GM19455 (cell line): ENCODE measurements around the gene SLC2A13.

Experiments used
- ATAC-seq: cut with Tn5 transposase; IDR thresholded peaks from one replicate; pipeline ENCODE4 v1.9.1; 2021; ENCODE audit not compliant: unreplicated experiment

Gene SLC2A13

DNA sequence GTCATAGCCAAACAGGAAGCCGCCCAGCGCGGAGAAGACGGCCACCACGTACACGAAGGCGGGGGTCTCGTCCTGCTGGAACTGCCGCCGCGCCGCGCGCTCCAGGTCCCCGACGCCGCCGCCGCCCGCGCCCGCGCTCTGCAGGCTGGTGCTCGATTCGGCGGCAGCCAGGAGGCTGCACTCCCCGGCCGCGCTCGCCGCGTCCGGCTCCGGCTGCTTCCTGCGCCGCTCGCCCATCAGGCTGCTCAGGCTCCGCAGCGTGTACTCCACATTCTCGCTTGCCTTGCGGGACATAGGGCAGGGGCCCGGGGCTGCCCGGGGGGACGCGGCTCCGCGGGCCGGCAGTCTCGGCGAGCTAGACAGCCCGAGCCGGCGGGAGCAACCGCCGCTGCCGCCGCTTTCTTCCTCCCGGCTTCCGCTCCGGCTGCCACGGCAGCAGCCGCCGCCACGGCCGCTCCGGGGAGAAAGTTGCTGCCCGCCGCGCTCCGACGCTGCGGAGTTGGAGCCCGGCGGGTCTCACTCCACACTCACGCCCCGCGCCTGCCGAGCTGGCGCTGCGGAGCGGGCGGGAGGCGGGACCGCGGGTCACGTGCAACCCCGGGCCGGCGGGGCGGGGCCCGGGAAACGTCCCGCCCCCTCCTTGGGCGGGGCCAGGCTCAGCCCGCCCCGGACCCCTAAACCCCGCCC lies at the start of gene SLC2A13:
TSS of gene SLC2A13 (minus strand) at position 567 of the 687 bp plus-strand sequence. CDS start at position 294, 273 bp downstream.
- peak; percentile 82 for ATAC-seq

DNA sequence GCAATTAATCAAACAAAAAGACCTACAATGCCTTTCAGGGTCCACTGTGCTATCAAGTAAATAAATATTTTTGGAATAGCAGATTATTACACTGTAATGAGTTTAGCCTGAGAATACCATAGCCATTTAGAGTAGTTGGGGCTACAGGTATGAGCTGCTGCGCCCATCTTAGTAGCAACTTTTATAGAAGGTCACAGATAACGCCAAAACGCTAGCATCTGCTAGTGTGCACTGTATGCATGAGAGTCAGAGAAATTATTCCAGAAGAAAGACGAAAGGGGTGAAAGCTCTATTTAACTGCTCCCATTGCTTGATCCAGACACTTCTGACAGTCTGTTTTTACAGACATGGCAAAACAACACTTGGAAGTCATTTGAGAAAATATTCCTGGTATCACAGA lies 48.5 kb upstream of the SLC2A13 start:
- no peak for ATAC-seq

GRCh38 chr12:40153432-40153831 lies 47.6 kb upstream of the SLC2A13 start:
- ATAC-seq: no peak

DNA sequence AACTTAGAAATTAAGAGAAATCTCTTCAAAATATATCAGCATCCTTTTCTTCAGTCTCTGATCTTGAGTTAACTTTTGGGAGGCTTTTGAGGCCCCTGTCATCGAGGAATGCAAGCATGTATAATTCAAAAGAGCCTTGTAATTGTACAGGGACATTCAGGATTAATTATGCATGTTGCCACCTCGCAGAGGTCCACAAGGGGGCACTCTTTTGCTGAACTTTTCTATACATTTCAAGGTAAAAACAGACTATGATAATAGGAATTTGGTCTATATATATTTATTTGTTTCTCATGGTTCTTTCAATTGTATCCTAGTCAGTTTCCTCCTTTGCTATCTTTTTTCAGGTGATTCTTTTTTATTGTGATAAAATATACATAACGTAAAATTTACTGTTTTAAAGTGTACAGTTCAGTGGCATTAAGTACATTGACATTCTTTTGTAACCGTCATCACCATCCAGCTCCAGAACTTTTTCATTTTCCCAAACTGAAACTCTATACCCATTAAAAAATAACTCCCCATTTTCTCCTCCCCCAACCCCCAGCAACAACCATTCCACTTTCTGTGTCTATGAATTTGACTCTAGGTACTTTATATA lies 47.0 kb upstream of the SLC2A13 start:
- peak; percentile 54 for ATAC-seq

DNA sequence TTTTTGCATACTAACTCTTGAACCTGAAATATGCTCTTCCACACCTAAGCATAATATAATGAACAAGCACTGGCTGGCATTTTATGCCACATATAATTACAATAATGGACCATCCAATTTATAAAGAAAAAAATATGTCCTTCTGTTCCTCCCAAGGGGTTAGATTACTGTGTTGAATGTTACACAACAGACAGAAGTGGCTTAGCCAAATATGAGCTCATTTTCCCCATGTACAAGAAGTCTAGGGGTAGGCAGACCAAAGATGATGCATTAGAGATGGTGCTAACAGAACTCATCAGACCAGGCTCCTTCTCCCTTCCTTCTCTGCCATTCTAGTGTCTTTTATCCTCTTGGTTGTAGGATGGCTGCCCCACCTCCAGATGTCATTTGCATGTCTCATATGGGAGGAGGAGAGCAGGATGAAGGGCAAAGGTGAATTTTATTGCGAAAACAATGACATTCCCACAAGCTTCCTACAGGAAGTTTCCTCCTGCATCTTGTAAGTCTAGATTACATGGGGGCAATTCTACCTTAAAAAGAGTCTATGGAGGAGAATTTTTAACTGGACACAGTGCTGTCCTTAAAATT lies 43.9 kb upstream of the SLC2A13 start:
- no peak for ATAC-seq

- no peak for ATAC-seq
Observed at GRCh38 chr12:40146800-40147797, 41.2 kb upstream of the SLC2A13 start.

DNA sequence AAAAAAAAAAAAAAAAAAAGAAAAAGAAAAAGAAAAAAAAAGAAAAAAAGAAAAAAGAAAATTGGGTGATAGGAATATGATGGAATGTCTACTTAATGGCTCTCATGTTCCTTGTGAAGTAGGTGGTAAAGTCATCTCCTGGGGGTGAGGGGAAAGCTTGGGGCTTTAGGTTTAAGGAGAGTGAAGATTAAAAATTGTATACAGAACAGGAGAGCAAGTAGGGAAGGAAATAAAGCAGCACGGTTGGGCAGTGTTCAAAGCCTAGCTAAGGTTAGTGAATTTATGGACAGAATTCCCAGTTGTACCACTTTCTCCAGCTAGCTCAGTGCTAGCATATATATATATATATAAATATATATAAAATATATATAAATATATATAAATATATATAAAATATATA lies 40.0 kb upstream of the SLC2A13 start:
- no peak for ATAC-seq

- no peak for ATAC-seq
Observed at GRCh38 chr12:40144023-40144422, 38.1 kb upstream of the SLC2A13 start.

DNA sequence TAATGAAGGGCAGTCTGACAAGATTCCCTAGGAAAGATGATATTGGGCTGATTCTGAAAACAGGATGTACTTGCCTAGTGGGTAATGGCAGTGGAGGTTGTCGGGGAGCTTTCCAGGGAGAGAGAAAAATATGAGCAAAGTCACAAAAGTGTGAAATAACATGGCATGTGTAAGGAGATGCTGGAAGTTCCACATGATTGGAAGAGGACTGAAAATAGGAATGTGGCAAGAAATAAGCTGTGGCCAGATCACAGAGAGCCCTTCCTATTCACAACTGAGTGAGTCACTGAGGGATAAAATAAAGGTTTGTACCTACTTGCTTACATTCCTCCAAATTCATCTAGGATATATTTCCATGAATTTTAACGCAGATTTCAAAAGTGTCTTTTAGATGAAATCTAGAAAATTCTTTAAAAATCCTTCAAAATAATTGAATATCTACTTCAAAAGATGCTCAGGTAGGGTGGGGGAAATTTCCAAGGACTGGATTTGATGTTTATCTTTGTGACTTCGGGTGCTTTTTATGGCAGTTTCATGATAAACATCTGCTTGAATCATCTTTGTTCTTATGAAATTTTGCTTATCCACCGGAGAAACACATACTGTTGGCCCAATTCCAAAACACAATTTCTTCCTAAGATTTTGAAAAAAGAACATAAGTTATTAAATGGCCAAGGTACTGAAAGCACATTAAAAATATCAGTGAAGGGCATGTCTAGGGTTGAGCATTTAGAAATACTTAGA lies 36.3 kb upstream of the SLC2A13 start:
- ATAC-seq: no peak

DNA sequence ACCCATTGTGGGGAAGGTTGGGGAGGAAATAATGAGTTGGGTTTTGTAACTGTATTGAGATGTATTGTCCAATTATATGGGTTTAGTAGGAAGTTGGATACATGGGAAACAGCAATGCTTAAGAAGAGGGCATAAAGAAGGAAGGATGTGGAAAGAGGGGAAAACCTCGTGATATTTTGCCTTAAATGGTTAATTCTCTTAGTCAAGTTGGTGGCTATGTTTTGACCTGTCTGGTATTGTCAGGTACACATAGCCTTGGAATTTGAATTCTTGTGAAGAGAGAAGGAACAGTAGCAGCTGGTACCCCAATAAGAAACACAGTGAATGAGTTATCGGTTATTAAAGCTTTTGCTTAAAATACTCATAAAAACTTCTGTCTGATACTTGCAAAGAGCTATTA lies 32.6 kb upstream of the SLC2A13 start:
- ATAC-seq: no peak

DNA sequence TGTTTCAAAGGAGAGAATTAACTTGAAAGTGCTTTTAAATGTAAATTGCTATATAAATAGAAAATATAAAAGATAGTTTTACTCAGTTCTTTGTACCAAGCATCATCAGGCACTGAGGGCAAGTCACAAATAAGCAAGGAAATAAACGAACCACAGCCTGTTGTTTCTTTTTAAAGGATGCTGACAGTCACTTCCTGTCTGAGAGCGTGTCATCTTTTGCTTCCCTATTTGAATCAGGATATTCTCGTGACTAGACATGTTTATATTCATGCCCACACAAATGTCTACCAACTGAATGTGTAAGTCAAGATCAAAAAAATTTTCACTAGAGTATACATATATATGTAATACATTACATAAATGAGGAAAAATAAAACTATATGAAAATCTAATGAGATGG lies 31.4 kb upstream of the SLC2A13 start:
- ATAC-seq: peak; percentile 79

DNA sequence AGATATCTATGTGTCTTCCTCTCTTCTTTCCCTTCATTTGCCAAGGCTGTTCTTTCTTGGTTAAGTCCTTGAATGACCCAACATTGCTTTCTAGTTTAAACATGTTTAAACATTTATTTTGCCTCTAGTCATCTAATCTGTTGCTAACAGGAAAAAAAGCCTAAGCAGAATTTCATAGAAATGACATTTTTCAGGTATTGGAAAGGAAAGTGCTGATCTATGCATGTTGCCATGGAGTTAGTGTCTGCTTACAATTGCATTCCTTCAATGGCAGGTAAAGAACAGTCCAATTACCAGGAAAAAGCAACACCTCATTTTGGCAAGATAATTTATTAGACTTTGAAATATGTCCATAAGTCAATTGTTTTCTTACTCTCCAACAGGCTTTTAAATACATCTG lies 21.5 kb upstream of the SLC2A13 start:
- ATAC-seq: no peak

DNA sequence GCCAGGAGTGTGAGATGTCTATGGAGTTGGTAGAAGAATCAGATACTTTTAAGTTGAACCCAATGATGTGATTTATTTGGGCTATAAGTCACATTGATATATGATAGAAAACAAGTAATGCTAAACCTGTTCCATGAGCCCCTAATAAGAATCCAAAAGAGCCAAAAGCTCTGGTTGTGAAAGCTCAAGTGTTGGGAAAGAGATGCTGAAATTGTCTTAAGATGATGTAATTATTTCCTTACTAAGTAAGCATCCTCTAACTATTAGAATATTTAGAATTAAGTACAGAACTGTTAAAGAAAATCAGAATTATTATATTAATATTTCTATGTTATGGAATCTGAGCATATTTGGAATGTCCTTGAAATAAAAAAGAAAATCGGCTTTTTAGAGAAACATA lies 17.6 kb upstream of the SLC2A13 start:
- no peak for ATAC-seq

- no peak for ATAC-seq
Observed at GRCh38 chr12:40122842-40123241, 17.0 kb upstream of the SLC2A13 start.

DNA sequence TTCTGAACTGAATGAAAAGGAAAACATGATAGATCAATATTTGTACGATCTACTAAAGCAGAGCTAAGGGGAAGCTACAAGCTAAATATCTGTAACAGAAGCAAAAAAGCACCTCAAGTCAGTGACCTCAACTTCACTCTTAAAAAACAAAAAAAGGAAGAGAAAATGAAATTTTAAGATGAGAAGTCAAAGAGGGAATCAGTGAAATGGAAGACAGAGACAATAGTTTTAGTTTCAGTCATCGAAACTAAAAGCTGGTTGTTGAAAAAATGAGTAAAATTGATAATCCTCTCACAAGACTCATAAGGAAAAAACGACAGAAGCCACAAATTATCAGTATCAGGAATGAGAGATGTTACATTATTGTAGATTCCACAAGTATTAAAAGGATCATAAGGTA lies 11.9 kb upstream of the SLC2A13 start:
- ATAC-seq: peak; percentile 90

DNA sequence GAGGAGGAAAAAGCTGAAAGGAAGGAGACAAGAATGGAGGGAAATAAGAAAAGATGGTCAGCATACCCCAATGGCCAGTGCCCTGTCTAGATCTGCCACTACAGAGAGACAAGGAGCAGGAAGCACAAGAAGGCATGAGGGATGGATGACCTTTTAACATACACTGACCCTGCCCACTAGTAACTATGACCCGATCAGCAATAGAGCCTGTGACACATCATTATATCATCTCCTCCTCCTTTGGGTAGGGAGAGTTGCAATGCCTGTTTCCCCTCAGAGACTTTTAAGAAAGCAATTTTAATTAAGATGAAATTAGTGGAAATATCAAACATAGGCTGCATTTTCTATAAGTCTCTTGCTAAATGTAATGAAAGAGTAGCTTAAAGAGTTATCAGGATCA lies 4.7 kb upstream of the SLC2A13 start:
- ATAC-seq: no peak

DNA sequence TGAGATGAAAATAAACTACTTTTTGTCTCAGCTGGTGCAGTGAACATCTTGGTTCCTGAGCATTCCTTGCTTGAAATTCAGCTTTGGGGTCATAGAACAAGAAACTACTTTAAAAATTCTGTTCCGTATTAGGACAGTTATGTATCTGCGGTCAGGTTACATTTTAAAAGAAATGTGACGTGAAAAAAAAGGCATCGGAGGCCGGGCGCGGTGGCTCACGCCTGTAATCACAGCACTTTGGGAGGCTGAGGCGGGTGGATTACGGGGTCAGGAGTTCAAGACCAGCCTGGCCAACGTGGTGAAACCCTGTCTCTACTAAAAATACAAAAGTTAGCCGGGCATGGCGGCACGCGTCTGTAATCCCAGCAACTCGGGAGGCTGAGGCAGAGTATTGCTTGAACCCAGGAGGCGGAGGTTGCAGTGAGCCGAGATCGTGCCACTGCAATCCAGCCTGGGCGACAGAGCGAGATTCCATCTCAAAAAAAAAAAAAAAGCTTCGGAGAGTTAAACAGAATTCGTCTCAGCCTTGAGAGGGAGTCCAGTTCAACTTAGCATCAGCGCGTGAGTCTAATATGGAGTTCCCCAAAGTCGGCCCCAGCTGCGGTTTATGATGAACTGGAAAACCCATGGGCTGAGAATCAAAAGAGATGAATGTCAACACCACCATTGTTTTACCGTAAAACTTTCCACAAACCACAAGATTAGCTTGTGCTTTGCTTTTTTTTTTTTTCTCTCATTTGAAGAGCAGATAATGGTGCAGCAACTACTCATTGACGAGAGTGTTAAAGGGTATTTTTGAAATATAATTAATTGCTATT lies 2.1 kb upstream of the SLC2A13 start:
- no peak for ATAC-seq

- ATAC-seq: peak; percentile 39
Observed at GRCh38 chr12:40107098-40107802, 1.4 kb upstream of the SLC2A13 start.

DNA sequence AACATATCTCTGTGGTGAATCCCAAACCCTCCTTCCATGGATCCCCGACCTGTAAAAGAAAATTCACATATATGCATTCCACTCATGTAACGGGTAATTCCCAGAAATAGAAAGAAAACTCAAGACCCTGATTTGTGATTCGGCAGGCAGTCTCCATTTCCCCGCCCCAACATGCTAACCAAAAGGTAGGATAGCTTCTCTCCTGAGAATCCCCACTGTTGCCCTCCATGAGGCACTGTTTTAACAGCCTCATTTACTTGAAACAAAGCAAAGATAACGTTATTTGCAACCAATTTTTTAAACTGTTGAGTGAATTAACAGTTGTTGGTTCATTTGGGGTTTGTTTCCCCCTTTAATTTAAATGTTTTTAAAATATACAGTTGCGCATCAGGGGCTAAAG lies 774 bp upstream of the SLC2A13 start:
- ATAC-seq: no peak
